ENCODE data around the gene TAMALIN. TPM values are rescaled to one million over a fixed set of nuclear protein-coding genes. Genes with fewer than 3 reads are reported as not detected.

Gene TAMALIN
- total RNA-seq, 1 donor from 2014 or later: 11.1 TPM

DNA sequence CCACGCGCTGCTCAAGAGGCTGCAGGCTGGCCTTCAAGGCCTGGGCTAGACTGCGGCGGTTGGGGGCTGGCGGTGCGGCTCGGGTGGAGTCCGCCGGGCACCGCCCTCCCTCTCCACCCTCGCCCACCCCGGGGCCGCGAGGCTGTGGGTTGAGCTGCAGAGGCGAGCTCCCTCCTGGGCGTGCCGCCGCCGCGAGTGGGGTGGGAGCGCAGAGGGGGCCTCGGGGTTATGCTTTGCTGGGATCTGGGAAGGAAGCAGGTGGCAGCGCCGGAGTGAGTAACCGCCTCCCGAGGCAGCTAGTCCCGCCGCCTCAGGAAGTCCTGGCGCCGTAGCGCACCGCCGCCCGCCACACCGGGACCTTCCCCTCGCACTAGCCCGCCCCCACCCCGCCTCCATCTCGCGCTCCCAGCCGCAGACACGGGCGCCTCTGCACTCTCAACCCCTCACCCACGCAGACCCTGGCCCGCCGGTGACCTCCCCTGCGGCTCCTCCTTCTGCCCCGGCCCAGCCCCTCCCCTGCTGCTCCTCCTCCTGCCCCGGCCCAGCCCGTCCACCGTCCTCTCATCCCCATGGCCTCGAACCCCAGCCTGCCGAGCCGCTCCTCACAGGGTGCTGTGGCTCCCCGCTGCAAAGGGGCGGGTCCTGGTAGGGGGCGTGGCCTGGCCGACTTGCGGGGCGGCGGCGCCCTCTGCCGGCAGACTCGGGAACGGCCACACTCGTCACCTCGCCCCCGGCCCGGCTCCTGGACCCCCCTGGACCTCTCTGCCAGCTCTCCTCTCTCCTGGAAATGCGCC is 16.6 kb downstream of the TAMALIN start:
- H3K27ac Mint-ChIP-seq (ENCODE audit: unreplicated experiment): peak overlapping the region; percentile 12
- H3K36me3 Mint-ChIP-seq (ENCODE audit: low read depth): no peaks in the 10 kb centered on the region
- DNase-seq (ENCODE audit: low spot score): no peak
- TF ChIP-seq, protein P1, sequence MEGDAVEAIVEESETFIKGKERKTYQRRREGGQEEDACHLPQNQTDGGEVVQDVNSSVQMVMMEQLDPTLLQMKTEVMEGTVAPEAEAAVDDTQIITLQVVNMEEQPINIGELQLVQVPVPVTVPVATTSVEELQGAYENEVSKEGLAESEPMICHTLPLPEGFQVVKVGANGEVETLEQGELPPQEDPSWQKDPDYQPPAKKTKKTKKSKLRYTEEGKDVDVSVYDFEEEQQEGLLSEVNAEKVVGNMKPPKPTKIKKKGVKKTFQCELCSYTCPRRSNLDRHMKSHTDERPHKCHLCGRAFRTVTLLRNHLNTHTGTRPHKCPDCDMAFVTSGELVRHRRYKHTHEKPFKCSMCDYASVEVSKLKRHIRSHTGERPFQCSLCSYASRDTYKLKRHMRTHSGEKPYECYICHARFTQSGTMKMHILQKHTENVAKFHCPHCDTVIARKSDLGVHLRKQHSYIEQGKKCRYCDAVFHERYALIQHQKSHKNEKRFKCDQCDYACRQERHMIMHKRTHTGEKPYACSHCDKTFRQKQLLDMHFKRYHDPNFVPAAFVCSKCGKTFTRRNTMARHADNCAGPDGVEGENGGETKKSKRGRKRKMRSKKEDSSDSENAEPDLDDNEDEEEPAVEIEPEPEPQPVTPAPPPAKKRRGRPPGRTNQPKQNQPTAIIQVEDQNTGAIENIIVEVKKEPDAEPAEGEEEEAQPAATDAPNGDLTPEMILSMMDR (IDR thresholded peaks at IDR 0.05): peak; percentile 98
- H3K9me3 Mint-ChIP-seq (ENCODE audit: low read depth): no peaks in the 10 kb centered on the region
- H3K4me3 Mint-ChIP-seq (ENCODE audit: unreplicated experiment): peak overlapping the region; percentile 74
- H3K27me3 Mint-ChIP-seq (ENCODE audit: low read depth): no peaks in the 10 kb centered on the region
- peaks cover 27% of the 10 kb centered on the region for H3K4me1 Mint-ChIP-seq (ENCODE audit: low read depth)

DNA sequence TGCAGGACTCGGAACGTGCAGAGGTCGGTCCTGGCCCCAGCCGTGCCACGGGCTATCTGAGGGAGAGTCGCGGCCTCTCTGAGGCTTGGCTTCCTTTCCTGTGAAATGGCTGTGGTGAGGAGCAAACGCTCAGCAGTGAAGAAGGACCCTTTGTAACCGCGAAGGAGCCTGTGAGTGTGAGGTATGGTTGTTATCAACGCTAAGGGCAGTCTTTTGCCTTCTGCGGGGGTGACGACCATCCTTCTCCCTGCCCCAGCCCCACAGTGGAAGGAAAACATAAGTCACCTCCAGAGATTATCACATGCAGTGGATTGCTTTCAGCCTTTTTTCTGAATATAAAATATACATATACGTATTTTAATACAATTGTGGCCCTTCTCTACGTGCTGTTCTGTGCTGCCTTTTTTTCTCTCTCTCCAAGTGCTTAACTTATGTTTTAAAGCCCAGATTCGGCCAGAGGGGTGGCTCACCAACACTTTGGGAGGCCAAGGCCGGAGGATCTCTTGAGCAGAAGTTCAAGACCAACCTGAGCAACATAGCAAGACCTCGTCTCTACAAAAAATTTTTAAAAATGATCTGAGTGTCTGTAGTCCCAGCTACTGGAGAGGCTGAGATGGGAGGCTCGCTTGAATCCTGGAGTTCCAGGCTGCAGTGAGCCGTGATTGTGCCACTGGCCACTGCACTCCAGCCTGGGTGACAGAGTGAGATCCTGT is 17.4 kb downstream of the TAMALIN start:
- H3K4me3 Mint-ChIP-seq (ENCODE audit: unreplicated experiment): peak overlapping the region; percentile 74
- no peaks in the 10 kb centered on the region for H3K36me3 Mint-ChIP-seq (ENCODE audit: low read depth)
- DNase-seq (ENCODE audit: low spot score): no peak

DNA sequence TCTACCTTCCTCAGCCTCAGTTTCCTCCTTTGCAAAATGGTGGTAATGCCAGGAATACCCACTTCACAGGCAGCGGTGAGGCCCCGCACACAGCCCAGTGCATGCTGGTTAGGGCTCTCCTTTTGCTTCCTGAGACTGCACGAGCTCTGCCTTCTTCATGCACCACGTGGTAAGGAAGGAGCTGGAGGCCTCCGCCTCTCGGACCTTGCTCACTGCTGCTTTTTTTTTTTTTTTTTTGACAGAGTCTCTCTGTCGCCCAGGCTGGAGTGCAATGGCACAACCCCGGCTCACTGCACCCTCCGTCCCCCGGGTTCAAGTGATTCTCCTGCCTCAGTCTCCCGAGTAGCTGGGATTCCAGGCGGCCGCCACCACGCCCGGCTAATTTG is 18.1 kb downstream of the TAMALIN start:
- no peaks in the 10 kb centered on the region for H3K9me3 Mint-ChIP-seq (ENCODE audit: low read depth)
- H3K36me3 Mint-ChIP-seq (ENCODE audit: low read depth): no peaks in the 10 kb centered on the region
- no peak overlapping the region for H3K27ac Mint-ChIP-seq (ENCODE audit: unreplicated experiment)
- no peak overlapping the region for H3K4me3 Mint-ChIP-seq (ENCODE audit: unreplicated experiment)
- H3K27me3 Mint-ChIP-seq (ENCODE audit: low read depth): no peaks in the 10 kb centered on the region
- DNase-seq (ENCODE audit: low spot score): no peak
- TF ChIP-seq, protein P1 (IDR thresholded peaks at IDR 0.05): no peak
- peaks cover 27% of the 10 kb centered on the region for H3K4me1 Mint-ChIP-seq (ENCODE audit: low read depth)

More for the DNA sequence above, 17.4 kb downstream of the TAMALIN start:
- Mint-ChIP-seq H3K4me1 (ENCODE audit: low read depth) (peaks cover 25% of the 10 kb centered on the region), H3K27me3 (ENCODE audit: low read depth) (no peaks in the 10 kb centered on the region), H3K27ac (ENCODE audit: unreplicated experiment) (no peak overlapping the region), H3K9me3 (ENCODE audit: low read depth) (no peaks in the 10 kb centered on the region)
- TF ChIP-seq, protein P1 (IDR thresholded peaks at IDR 0.05): peak; percentile 66

DNA sequence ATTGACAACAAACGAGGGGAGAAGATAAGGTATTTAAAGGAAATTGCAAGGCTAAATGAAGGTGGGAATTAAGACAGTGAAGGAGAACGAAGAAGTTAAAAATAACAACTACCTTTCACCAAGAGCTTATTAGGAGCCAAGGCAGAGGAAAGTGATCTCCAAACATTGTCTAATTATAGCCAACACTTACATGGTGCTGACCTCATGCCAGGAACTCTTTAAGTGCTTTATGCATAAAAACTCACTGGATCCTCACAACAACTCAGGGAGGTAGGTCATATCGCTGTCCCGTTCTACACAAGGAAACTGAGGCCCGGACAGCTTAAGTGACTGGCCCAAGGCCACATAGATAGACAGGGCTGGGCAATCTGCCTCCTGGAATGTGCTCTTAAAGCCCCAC is 19.5 kb downstream of the TAMALIN start:
- Mint-ChIP-seq H3K4me3 (ENCODE audit: unreplicated experiment) (peak overlapping the region; percentile 80), H3K4me1 (ENCODE audit: low read depth) (peaks cover 24% of the 10 kb centered on the region), H3K36me3 (ENCODE audit: low read depth) (no peaks in the 10 kb centered on the region), H3K27me3 (ENCODE audit: low read depth) (no peaks in the 10 kb centered on the region), H3K27ac (ENCODE audit: unreplicated experiment) (no peak overlapping the region), H3K9me3 (ENCODE audit: low read depth) (no peaks in the 10 kb centered on the region)
- TF ChIP-seq, protein P1 (IDR thresholded peaks at IDR 0.05): no peak
- no peak for DNase-seq (ENCODE audit: low spot score)

DNA sequence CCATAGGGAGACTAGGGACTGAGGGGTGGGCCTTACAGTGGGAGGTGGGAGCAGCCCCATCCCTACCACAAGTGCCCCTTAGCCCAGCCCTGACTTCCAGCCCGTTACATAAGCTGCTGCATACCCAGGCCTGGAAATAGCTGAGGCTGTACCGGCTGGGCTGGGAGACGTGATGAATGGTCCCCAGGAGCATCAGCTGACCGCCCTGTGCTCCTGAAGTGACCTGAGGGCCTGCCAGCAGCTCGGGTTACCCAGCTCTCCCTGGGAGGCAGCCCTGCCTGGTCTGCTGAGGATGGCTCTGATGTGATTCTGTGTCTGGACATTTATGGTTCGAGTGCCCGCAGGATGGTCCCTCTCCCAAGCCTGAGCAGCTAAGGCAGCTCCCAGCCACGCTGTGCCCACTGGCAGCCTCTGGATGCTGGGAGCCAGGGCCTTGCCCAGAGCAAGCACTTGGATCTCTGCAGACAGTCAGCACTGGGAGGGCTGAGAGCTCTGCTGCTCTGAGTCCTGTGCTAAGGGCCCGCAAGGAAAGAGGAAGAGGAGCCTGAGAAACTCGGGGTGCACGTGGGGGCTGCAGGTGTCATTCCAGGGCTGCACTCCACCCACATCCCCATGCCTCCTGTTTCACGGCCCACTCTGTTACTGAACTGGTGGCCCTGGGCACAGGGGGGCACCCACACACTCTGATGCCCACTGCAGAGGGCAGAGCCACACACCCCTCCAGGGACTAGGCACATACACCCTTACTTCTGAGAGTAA is 20.5 kb downstream of the TAMALIN start:
- no peaks in the 10 kb centered on the region for H3K36me3 Mint-ChIP-seq (ENCODE audit: low read depth)
- no peak overlapping the region for H3K4me3 Mint-ChIP-seq (ENCODE audit: unreplicated experiment)
- TF ChIP-seq, protein P1 (IDR thresholded peaks at IDR 0.05): no peak
- no peaks in the 10 kb centered on the region for H3K27me3 Mint-ChIP-seq (ENCODE audit: low read depth)
- peaks cover 28% of the 10 kb centered on the region for H3K4me1 Mint-ChIP-seq (ENCODE audit: low read depth)
- no peaks in the 10 kb centered on the region for H3K9me3 Mint-ChIP-seq (ENCODE audit: low read depth)
- no peak for DNase-seq (ENCODE audit: low spot score)
- H3K27ac Mint-ChIP-seq (ENCODE audit: unreplicated experiment): no peak overlapping the region

Measured in chondrocyte (in vitro differentiated cells).